Panc1 (cell line): Measurements from ENCODE around the gene PLD1. TPM values are rescaled to one million over a fixed set of nuclear protein-coding genes. Genes with fewer than 3 reads are reported as not detected.

Experiments
- ATAC-seq: fragments of 200-7000 bp; cut with Tn5 transposase; 2 replicates; pipeline ENCODE4 v1.9.1; 2020; ENCODE audit warnings: mild to moderate bottlenecking, moderate library complexity
- BruUV-seq: library from RNA; stranded (reverse); fragments of 400-500 nt; replicated peaks from 2 replicates; lab custom pipeline; 2021; lab: Mats Ljungman, UMichigan
- CTCF ChIA-PET: fragments of 300-600 bp; sonication (Branson Sonifier 250); formaldehyde crosslinking; loops from one replicate; lab custom pipeline; 2022; ENCODE audit warnings: antibody characterized with exemption; lab: Charles Lee
- POLR2A ChIA-PET: fragments of 300-600 bp; sonication (Branson Sonifier 250); formaldehyde crosslinking; loops from one replicate; lab custom pipeline; 2022; ENCODE audit warnings: antibody characterized with exemption; lab: Charles Lee
- DNase-seq: peaks from one replicate; pipeline ENCODE4 v3.0.0-alpha.2; 2010; ENCODE audit warnings: low read depth, low spot score
- H3K27ac ChIP-seq: 2 replicates; pipeline ENCODE4 v1.5.1; 2011; ENCODE audit warnings: mild to moderate bottlenecking, low read length, inconsistent platforms
- H3K27me3 ChIP-seq: fragments of 200-500 bp; sonication (Bioruptor generic); 2 replicates; pipeline ENCODE4 v1.6.0; 2014; ENCODE audit warnings: low read length, inconsistent platforms; ENCODE audit not compliant: control insufficient read depth, insufficient read depth
- H3K36me3 ChIP-seq: fragments of 200-500 bp; sonication (Bioruptor generic); 2 replicates; pipeline ENCODE4 v1.5.1; 2014; ENCODE audit warnings: inconsistent platforms, mild to moderate bottlenecking, low read length, moderate library complexity; ENCODE audit not compliant: control insufficient read depth, insufficient read depth
- H3K4me1 ChIP-seq: 2 replicates; pipeline ENCODE4 v1.5.1; 2011; ENCODE audit warnings: inconsistent platforms, mild to moderate bottlenecking, low read length, moderate library complexity; ENCODE audit not compliant: control insufficient read depth, insufficient read depth
- H3K4me3 ChIP-seq, 2 experiments: 2 replicates each; pipeline ENCODE4 v1.5.1; 2011 to 2012; ENCODE audit warnings: low read depth in 2 of 2, low read length in 2 of 2, mild to moderate bottlenecking in 2 of 2, inconsistent platforms in 1 of 2, moderate library complexity in 1 of 2
- H3K9me3 ChIP-seq: fragments of 200-500 bp; sonication (Bioruptor generic); 2 replicates; pipeline ENCODE4 v1.5.1; 2014; ENCODE audit warnings: low read depth, mild to moderate bottlenecking, inconsistent platforms, low read length, moderate library complexity; ENCODE audit not compliant: control insufficient read depth, insufficient read depth
- CTCF ChIP-seq: fragments of 450-650 bp; IDR thresholded peaks from 2 replicates; pipeline ENCODE4 v1.5.1; 2017; ENCODE audit warnings: mild to moderate bottlenecking
- POLR2AphosphoS5 ChIP-seq: IDR thresholded peaks from 2 replicates; pipeline ENCODE4 v1.6.1; 2012; ENCODE audit warnings: mild to moderate bottlenecking, low read depth, low read length, moderate library complexity
- REST ChIP-seq, 2 experiments: IDR thresholded peaks; 2 replicates each; pipeline ENCODE4 v1.6.1; 2011 to 2012; ENCODE audit warnings: low read depth in 2 of 2, control low read depth in 1 of 2, low read length in 1 of 2, mild to moderate bottlenecking in 1 of 2, moderate library complexity in 1 of 2; ENCODE audit not compliant: insufficient read depth in 1 of 2
- SIN3A ChIP-seq: IDR thresholded peaks from 2 replicates; pipeline ENCODE4 v1.6.1; 2012; ENCODE audit warnings: low read depth, mild to moderate bottlenecking, low read length, moderate library complexity, borderline replicate concordance; ENCODE audit not compliant: insufficient read depth
- TCF7L2 ChIP-seq: IDR thresholded peaks from 2 replicates; pipeline ENCODE4 v1.6.1; 2011; ENCODE audit warnings: mild to moderate bottlenecking, low read depth, low read length, inconsistent platforms
- in situ Hi-C: cut with HindIII; loops from 2 replicates; pipeline ENCODE4 v1.10.0; 2016; ENCODE audit warnings: low sequenced_read_pairs, low pct_unique_long_range_greater_than_20kb
- intact Hi-C: fragments of 100-400 bp; cut with micrococcal nuclease; formaldehyde crosslinking; loops from one replicate; pipeline ENCODE4 v1.10.0; 2022; ENCODE audit not compliant: unreplicated experiment
- total RNA-seq: library from RNA; stranded (reverse); gene quantifications from one replicate; pipeline ENCODE4 v1.2.1, GENCODE V29; 2021; ENCODE audit not compliant: unreplicated experiment

PLD1 gene
- total RNA-seq, 1 experiment from 2014 or later, result 20.6 TPM

- POLR2A ChIA-PET, result interaction anchor here (0.7 kb wide), 1 partner anchor 140 kb away, joined by 3 read pairs; no protein-coding TSS in a partner anchor
- peak overlapping the region; percentile 20; the same call in 1 of the 2 replicates for H3K27ac ChIP-seq
- BruUV-seq, result no TSS peak
- no peaks in the 10 kb centered on the region for H3K27me3 ChIP-seq
- peaks cover 28% of the 10 kb centered on the region for H3K4me1 ChIP-seq
- in situ Hi-C loops, result no loop called here
- CTCF ChIA-PET, result interaction anchor here (0.5 to 2.9 kb wide), 9 partner anchors 19 to 352 kb away, joined by 3 to 11 read pairs (median 5); no protein-coding TSS in a partner anchor
- peak; percentile 99 for ATAC-seq
- H3K4me3 ChIP-seq, result no peak overlapping the region
- DNase-seq, result peak; percentile 69
- no peaks in the 10 kb centered on the region for H3K36me3 ChIP-seq
- no peaks in the 10 kb centered on the region for H3K9me3 ChIP-seq
- intact Hi-C loops, result loop anchor here (5.0 to 10.0 kb wide), 3 partner anchors 58 to 645 kb away; no protein-coding TSS in a partner anchor
- TF ChIP-seq TCF7L2, result no peak
- 0 out of 4 replicates have a peak, but pooled peaks of 1 of the 2 experiments have one; percentile 27 for TF ChIP-seq REST (IDR thresholded peaks at IDR 0.05; ENCODE audit: insufficient read depth in 1 of 2, low read depth in 2 of 2, low read length in 1 of 2)
- TF ChIP-seq CTCF, result peak; percentile 95
- peak; percentile 36; the same call in 1 of the 2 replicates for TF ChIP-seq POLR2AphosphoS5
- no peak for TF ChIP-seq SIN3A
Observed at GRCh38 chr3:171829841-171830517, 19.7 kb upstream of the PLD1 start.

DNA sequence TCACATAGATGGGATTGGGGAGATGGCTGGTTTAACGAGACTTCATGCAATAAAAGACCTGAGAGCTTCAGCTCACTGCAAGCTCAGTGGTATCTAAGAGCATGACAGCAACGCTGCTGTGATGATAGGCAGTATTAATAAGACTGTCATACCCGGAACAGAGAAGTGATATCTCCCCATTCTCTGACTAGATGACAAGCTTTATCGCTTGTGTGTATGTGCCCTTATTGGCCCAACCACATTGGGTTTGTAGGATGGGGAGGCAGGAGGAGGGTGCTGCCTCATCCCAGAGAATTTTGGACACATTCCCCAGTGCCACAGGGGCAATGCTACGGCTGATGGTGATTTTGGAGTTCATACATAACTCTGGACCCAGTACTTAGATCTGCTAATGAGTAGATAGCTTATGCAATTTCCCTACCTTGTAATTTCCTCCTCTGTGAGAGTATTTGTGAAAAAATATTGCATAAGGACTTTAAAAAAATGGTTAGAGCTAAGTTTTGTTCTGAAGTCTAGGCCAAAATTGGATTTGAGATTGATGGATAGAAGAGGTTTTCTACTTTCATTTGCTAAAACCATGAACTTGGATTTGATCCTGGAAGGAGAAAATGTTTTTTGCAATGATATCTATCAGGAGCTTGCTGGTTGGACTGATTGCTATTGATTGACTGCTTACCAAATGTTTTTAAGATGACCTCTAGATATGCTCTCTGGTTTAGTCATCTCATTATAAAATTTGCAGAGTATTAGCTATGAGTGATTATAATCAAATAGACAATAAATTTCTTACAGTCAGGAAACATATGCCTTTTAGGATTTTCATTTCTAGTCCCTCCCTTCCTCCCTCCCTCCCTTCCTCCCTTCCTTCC, 18.9 kb upstream of the PLD1 start:
- ChIA-PET CTCF (interaction anchor here (0.5 to 2.9 kb wide), 7 partner anchors 18 to 182 kb away, joined by 3 to 11 read pairs (median 4); no protein-coding TSS in a partner anchor), POLR2A (no interaction called here)
- no TSS peak for BruUV-seq
- Histone ChIP-seq H3K9me3 (no peaks in the 10 kb centered on the region), H3K36me3 (no peaks in the 10 kb centered on the region), H3K4me3 (no peak overlapping the region), H3K27me3 (no peaks in the 10 kb centered on the region), H3K27ac (no peak overlapping the region), H3K4me1 (peaks cover 28% of the 10 kb centered on the region)
- intact Hi-C loops, result no loop called here
- in situ Hi-C loops, result no loop called here
- ATAC-seq, result no peak
- DNase-seq, result no peak
- no peak for TF ChIP-seq CTCF
- no peak for TF ChIP-seq SIN3A
- no peak for TF ChIP-seq POLR2AphosphoS5
- TF ChIP-seq TCF7L2, result no peak
- no peak for TF ChIP-seq REST (IDR thresholded peaks at IDR 0.05; ENCODE audit: insufficient read depth in 1 of 2, low read depth in 2 of 2, low read length in 1 of 2)
